Right atrium auricular region (tissue), 2 donors: ENCODE measurements around the gene ACY1. TPM values are rescaled to one million over a fixed set of nuclear protein-coding genes. Genes with fewer than 3 reads are reported as not detected.

Source experiments
- DNase-seq: peaks from one replicate; pipeline ENCODE4 v3.0.0-alpha.2; 2019; ENCODE audit warnings: low spot score
- H3K27ac ChIP-seq, 2 donors: fragments of 200-600 bp; sonication (generic); 1 replicate in 1 of 2; 2 replicates in 1 of 2; pipeline ENCODE4 v1.5.1; 2016 to 2019
- H3K27me3 ChIP-seq, 2 donors: fragments of 200-600 bp; sonication (generic); one replicate each; pipeline versions ENCODE4 v1.5.1 to v1.6.0; 2017 to 2019
- H3K36me3 ChIP-seq: fragments of 200-600 bp; sonication (generic); one replicate; pipeline ENCODE4 v1.5.1; 2016
- H3K4me1 ChIP-seq, 2 donors: fragments of 200-600 bp; sonication (generic); one replicate each; pipeline versions ENCODE4 v1.5.1 to v1.6.0; 2017 to 2019
- H3K4me3 ChIP-seq, 2 donors: fragments of 200-600 bp; sonication (generic); 1 replicate in 1 of 2; 2 replicates in 1 of 2; pipeline ENCODE4 v1.5.1; 2017 to 2019; ENCODE audit warnings: mild to moderate bottlenecking in 1 of 2, moderate library complexity in 1 of 2
- H3K9me3 ChIP-seq, 2 donors: fragments of 200-600 bp; sonication (generic); one replicate each; pipeline ENCODE4 v1.5.1; 2019
- CTCF ChIP-seq, 2 donors: fragments of 200-600 bp; sonication (generic); IDR thresholded peaks; one replicate each; pipeline ENCODE4 v1.5.1; 2019; ENCODE audit warnings: antibody characterized with exemption in 2 of 2
- total RNA-seq, 2 donors: library from RNA; depleted of rRNA; stranded (reverse); fragments of >200 nt; gene quantifications; one replicate each; pipeline ENCODE4 v1.1.0, GENCODE V29; 2016

Gene ACY1
- total RNA-seq, 2 donors from 2014 or later, result 26.0 to 29.8 TPM

- no peaks in the 10 kb centered on the region for H3K36me3 ChIP-seq
- no peak overlapping the region for H3K4me3 ChIP-seq
- no peak overlapping the region for H3K27ac ChIP-seq
- no peak for DNase-seq
- H3K4me1 ChIP-seq, result peaks cover 0 to 23% of the 10 kb centered on the region in 2 donors
- TF ChIP-seq CTCF (IDR thresholded peaks at IDR 0.05), result no peak
- H3K27me3 ChIP-seq, result no peaks in the 10 kb centered on the region
- no peaks in the 10 kb centered on the region for H3K9me3 ChIP-seq
These were observed 50.9 kb downstream of the ACY1 start for GRCh38 chr3:52034212-52034611.

GRCh38 chr3:52034651-52035050, 51.3 kb downstream of the ACY1 start:
- no peak overlapping the region for H3K27ac ChIP-seq
- no peak for DNase-seq
- H3K27me3 ChIP-seq, result no peaks in the 10 kb centered on the region
- H3K4me3 ChIP-seq, result no peak overlapping the region
- H3K9me3 ChIP-seq, result no peaks in the 10 kb centered on the region
- peaks cover 0 to 24% of the 10 kb centered on the region in 2 donors for H3K4me1 ChIP-seq
- H3K36me3 ChIP-seq, result no peaks in the 10 kb centered on the region
- TF ChIP-seq CTCF (IDR thresholded peaks at IDR 0.05), result no peak

GRCh38 chr3:52036222-52036694, 52.9 kb downstream of the ACY1 start:
- H3K4me3 ChIP-seq, result no peak overlapping the region
- no peaks in the 10 kb centered on the region for H3K36me3 ChIP-seq
- H3K27ac ChIP-seq, result no peak overlapping the region
- H3K4me1 ChIP-seq, result peaks cover 0 to 32% of the 10 kb centered on the region in 2 donors
- H3K27me3 ChIP-seq, result no peaks in the 10 kb centered on the region
- no peaks in the 10 kb centered on the region for H3K9me3 ChIP-seq
- no peak for TF ChIP-seq CTCF (IDR thresholded peaks at IDR 0.05)
- no peak for DNase-seq

- DNase-seq, result no peak
- no peak for TF ChIP-seq CTCF (IDR thresholded peaks at IDR 0.05)
- H3K4me3 ChIP-seq, result no peak overlapping the region
- no peaks in the 10 kb centered on the region for H3K9me3 ChIP-seq
- no peak overlapping the region for H3K27ac ChIP-seq
- H3K27me3 ChIP-seq, result no peaks in the 10 kb centered on the region
- peaks cover 0 to 37% of the 10 kb centered on the region in 2 donors for H3K4me1 ChIP-seq
- H3K36me3 ChIP-seq, result no peaks in the 10 kb centered on the region
These were observed 53.5 kb downstream of the ACY1 start for GRCh38 chr3:52036829-52037228.

GRCh38 chr3:52037291-52037690, 54.0 kb downstream of the ACY1 start:
- H3K36me3 ChIP-seq, result no peaks in the 10 kb centered on the region
- TF ChIP-seq CTCF (IDR thresholded peaks at IDR 0.05), result no peak
- H3K4me3 ChIP-seq, result no peak overlapping the region
- no peak for DNase-seq
- no peaks in the 10 kb centered on the region for H3K9me3 ChIP-seq
- peaks cover 0 to 38% of the 10 kb centered on the region in 2 donors for H3K4me1 ChIP-seq
- H3K27me3 ChIP-seq, result no peaks in the 10 kb centered on the region
- no peak overlapping the region for H3K27ac ChIP-seq

GRCh38 chr3:52038227-52038626, 54.9 kb downstream of the ACY1 start:
- Histone ChIP-seq H3K27ac (no peak overlapping the region), H3K36me3 (no peaks in the 10 kb centered on the region), H3K9me3 (no peaks in the 10 kb centered on the region), H3K27me3 (no peaks in the 10 kb centered on the region), H3K4me1 (peaks cover 0 to 32% of the 10 kb centered on the region in 2 donors), H3K4me3 (no peak overlapping the region)
- no peak for TF ChIP-seq CTCF (IDR thresholded peaks at IDR 0.05)
- no peak for DNase-seq
